HUES48 (cell line): ENCODE measurements around the gene YJU2.
"Not testable (repeated sequence)": the region's sequence is repeated elsewhere in the genome, so short reads cannot be mapped to it uniquely, and the experiment has no call there.

ENCODE experiments used
- H3K27ac ChIP-seq: one replicate; pipeline ENCODE4 v1.7.0; 2013; ENCODE audit warnings: low read depth, low read length, inconsistent platforms
- H3K27me3 ChIP-seq: 2 replicates; pipeline ENCODE4 v1.6.1; 2013; ENCODE audit warnings: mild to moderate bottlenecking, low read length; ENCODE audit not compliant: control insufficient read depth, insufficient read depth
- H3K36me3 ChIP-seq: 2 replicates; pipeline ENCODE4 v1.6.1; 2013; ENCODE audit warnings: low read length; ENCODE audit not compliant: control insufficient read depth, insufficient read depth
- H3K4me1 ChIP-seq: 2 replicates; pipeline ENCODE4 v1.6.1; 2013; ENCODE audit warnings: mild to moderate bottlenecking, low read length; ENCODE audit not compliant: control insufficient read depth, insufficient read depth
- H3K4me3 ChIP-seq: 2 replicates; pipeline ENCODE4 v1.5.1; 2013; ENCODE audit warnings: mild to moderate bottlenecking, low read depth, low read length
- H3K9ac ChIP-seq: 2 replicates; pipeline ENCODE4 v1.6.1; 2013; ENCODE audit warnings: mild to moderate bottlenecking, low read depth, low read length, moderate library complexity
- H3K9me3 ChIP-seq: 2 replicates; pipeline ENCODE4 v1.6.1; 2013; ENCODE audit warnings: low read length; ENCODE audit not compliant: control insufficient read depth, insufficient read depth

The YJU2 gene

DNA sequence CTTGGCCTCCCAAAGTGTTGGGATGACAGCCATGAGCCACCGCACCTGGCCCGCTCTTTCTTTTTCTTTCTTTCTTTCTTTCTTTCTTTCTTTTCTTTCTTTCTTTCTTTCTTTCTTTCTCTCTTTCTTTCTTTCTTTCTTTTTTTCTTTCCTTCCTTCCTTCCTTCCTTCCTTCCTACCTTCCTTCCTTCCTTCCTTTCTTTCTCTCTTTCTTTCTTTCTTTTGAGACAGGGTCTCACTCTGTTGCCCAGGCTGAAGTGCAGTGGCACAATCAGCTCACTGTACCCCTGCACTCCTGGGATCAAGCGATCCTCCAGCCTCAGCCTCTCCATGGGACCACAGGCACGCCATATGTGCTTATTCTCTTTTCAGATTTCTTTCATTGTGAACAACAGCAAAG, 39.3 kb downstream of the YJU2 start:
- peaks cover 14% of the 10 kb centered on the region for H3K27me3 ChIP-seq
- H3K36me3 ChIP-seq, H3K27ac ChIP-seq, H3K9ac ChIP-seq, H3K4me1 ChIP-seq, H3K9me3 ChIP-seq, H3K4me3 ChIP-seq: not testable (repeated sequence)

GRCh38 chr19:4288091-4288777, 41.4 kb downstream of the YJU2 start:
- Histone ChIP-seq H3K9me3 (no peaks in the 10 kb centered on the region), H3K36me3 (no peaks in the 10 kb centered on the region), H3K4me3 (no peak overlapping the region), H3K4me1 (no peaks in the 10 kb centered on the region), H3K27me3 (no peaks in the 10 kb centered on the region), H3K9ac (no peak overlapping the region), H3K27ac (no peak overlapping the region)

- no peaks in the 10 kb centered on the region for H3K4me1 ChIP-seq
- no peaks in the 10 kb centered on the region for H3K36me3 ChIP-seq
- no peak overlapping the region for H3K4me3 ChIP-seq
- H3K9me3 ChIP-seq, result no peaks in the 10 kb centered on the region
- no peaks in the 10 kb centered on the region for H3K27me3 ChIP-seq
- H3K9ac ChIP-seq, result no peak overlapping the region
- no peak overlapping the region for H3K27ac ChIP-seq
These were observed 44.4 kb downstream of the YJU2 start for GRCh38 chr19:4291184-4291732.

GRCh38 chr19:4292515-4292914, 45.6 kb downstream of the YJU2 start:
- Histone ChIP-seq H3K4me3 (no peak overlapping the region), H3K36me3 (no peaks in the 10 kb centered on the region), H3K27me3 (no peaks in the 10 kb centered on the region), H3K27ac (no peak overlapping the region), H3K4me1 (no peaks in the 10 kb centered on the region), H3K9me3 (no peaks in the 10 kb centered on the region), H3K9ac (no peak overlapping the region)

GRCh38 chr19:4294389-4294788, 47.5 kb downstream of the YJU2 start:
- Histone ChIP-seq H3K27ac (no peak overlapping the region), H3K36me3 (no peaks in the 10 kb centered on the region), H3K9ac (no peak overlapping the region), H3K9me3 (no peaks in the 10 kb centered on the region), H3K4me3 (no peak overlapping the region), H3K4me1 (no peaks in the 10 kb centered on the region), H3K27me3 (no peaks in the 10 kb centered on the region)

DNA sequence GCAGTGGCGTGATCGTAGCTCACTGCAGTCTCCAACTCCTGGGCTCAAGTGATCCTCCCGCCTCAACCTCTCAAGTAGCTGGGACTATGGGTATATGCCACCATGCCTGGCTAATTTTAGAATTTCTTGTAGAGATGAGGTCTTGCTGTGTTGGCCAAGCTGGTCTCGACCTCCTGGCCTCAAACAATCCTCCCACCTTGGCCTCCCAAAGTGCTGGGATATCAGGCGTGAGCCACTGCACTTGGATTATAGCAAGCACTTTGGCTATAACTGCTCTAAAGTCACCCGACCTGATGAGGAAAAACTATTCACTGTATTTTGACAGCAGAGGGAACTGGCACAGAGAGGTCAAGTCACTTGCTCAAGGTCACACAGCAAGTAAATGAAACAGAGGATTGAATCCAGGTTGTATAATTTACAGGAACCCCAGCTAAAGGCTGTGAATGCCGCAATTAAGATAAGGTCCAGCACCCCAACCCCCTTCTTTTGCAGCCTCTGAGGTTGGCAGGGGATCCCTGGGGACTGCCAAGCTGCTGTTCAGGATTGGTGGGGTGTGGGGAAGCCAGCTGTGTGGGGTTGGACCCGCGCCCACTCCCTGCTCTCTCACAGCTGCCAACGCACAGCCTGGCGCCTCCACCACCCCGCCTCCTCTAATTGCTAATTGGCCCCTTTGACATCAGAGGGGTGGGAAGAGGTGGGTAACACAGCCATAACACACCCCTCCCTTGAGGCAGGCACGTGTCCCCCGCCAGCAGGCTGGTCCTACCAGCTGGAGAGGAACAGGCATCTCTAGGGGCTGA, 49.3 kb downstream of the YJU2 start:
- no peaks in the 10 kb centered on the region for H3K4me1 ChIP-seq
- H3K27ac ChIP-seq, result no peak overlapping the region
- H3K9ac ChIP-seq, result no peak overlapping the region
- H3K4me3 ChIP-seq, result no peak overlapping the region
- H3K9me3 ChIP-seq, result no peaks in the 10 kb centered on the region
- H3K36me3 ChIP-seq, result no peaks in the 10 kb centered on the region
- no peaks in the 10 kb centered on the region for H3K27me3 ChIP-seq

DNA sequence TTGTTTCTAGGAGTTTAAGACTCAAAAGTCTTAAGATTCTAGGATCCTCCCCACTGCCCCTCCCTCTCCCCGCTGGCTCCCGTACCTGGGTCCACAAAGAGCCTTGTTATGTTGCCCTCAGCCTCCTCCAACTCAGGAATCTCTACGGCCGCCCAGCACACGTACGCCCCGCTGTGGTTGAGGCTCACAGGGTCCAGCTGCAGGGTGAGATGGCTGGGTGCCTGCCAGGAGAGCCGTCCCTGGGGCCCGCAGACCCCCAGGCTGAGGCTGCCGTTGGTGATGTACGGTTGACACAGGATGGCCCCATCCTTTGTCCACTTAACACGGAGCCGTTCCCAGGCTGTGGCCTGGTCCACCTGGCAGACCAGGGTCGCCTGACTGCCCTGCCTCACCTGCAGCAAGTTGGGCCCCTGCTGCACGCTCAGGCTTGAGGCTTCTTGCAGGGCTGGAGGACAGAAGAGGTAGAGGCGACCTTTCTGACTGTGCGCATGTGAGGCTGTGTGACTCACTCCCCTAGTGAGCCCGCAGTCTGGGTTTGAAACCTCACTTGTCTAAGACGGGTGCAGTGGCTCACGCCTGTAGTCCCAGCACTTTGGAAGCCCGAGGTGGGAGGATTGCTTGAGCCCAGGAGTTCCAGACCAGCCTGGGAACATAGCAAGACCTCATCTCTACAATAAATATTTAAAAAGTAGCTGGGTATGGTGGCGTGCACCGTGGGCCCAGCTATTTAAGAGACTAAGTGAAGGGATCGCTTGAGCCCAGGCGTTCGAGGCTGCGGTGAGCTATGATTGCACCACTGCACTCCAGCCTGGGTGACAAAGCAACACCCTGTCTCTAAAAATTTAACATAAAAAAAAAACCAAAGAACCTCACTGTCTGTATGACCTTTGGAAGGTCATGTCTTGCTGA, 51.3 kb downstream of the YJU2 start:
- no peaks in the 10 kb centered on the region for H3K27me3 ChIP-seq
- H3K9me3 ChIP-seq, result no peaks in the 10 kb centered on the region
- H3K27ac ChIP-seq, result no peak overlapping the region
- no peak overlapping the region for H3K4me3 ChIP-seq
- no peaks in the 10 kb centered on the region for H3K4me1 ChIP-seq
- no peaks in the 10 kb centered on the region for H3K36me3 ChIP-seq
- no peak overlapping the region for H3K9ac ChIP-seq

DNA sequence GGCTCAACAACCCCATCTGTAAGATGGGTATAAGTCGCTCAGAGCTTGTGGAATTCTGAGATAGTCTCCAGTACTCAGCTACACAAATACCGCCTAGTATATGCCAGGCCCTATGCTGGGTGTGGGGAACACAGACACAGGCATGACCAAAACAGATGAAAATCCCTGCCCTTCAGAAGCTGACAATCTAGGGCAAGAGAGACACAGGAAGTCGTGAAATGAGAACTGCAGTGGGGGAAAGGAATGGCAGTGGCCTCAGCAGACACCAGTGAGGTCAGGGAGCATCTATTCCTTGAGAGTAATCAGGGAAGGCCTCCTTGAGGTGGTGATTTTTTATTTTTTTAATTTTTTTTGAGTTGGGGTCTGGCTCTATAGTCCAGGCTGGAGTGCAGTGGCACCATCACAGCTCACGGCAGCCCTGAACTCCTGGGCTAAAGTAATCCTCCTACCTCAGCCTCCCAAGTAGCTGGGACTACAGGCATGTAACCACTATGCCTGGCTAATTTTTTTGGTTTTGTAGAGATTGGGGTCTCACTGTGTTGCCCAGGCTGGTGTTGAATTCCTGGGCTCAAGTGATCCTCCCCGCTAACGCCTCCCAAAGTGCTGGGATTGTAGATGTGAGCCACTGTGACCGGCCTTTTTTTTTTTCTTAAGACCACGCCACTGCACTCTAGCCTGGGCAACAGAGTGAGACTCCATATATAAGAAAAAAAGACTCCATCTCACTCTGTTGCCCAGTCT, 52.1 kb downstream of the YJU2 start:
- Histone ChIP-seq H3K4me3 (no peak overlapping the region), H3K9ac (no peak overlapping the region), H3K36me3 (no peaks in the 10 kb centered on the region), H3K9me3 (no peaks in the 10 kb centered on the region), H3K27ac (no peak overlapping the region), H3K4me1 (peaks cover 1% of the 10 kb centered on the region; the same call in 1 of the 2 replicates), H3K27me3 (no peaks in the 10 kb centered on the region)

DNA sequence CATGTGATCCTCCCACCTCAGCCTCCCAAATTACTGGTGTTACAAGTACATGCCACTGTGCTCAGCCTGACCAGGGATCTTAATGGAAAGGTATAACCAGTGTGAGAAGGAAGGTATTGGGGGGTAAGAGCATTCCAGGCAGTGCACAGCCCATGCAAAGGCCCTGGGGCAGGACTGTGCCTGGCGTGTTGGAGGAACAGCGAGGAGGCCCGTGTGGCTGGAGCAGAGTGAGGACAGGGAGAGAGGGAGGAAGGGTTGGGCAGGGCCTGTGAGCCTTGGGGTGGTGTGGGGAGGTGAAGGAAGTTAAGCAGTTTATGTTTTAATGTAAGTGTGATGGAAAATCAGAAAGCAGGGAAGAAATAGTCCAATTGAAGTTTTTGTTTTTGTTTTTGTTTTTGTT, 53.7 kb downstream of the YJU2 start:
- Histone ChIP-seq H3K27me3 (no peaks in the 10 kb centered on the region), H3K9ac (no peak overlapping the region), H3K4me3 (no peak overlapping the region), H3K4me1 (peaks cover 5% of the 10 kb centered on the region; the same call in 1 of the 2 replicates), H3K36me3 (no peaks in the 10 kb centered on the region), H3K9me3 (no peaks in the 10 kb centered on the region), H3K27ac (no peak overlapping the region)

DNA sequence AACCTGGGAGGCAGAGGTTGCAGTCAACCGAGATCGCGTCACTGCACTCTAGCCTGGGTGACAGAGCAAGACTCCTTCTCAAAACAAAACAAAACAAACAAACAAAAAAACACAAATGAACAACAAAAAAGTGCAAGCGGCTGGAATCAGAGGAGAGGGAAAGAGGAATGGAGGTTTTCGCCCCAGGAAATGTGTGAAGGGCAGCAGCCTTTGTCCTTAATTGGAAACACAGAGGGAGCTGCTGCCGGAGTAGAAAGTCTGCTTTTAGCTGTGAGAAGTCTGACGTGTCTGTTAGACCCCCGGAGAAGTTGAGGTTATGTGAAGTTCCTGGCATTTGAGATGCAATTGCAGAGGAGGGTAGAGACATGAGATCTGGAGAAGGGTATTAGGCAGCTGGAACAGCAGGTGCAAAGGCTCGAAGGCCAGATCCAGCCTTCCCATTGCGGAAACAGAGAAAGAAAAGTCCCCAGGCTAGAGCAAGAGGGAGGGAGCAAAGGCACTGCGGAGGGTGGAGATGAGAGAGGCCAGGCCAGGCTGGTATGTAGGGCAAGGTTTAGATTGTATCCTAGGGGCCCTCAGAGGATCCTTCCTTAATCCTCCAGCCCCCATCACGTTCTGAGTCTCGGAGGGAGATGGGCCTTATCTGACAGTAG, 54.8 kb downstream of the YJU2 start:
- Histone ChIP-seq H3K9me3 (no peaks in the 10 kb centered on the region), H3K36me3 (peaks cover 7% of the 10 kb centered on the region), H3K4me3 (no peak overlapping the region), H3K27me3 (no peaks in the 10 kb centered on the region), H3K9ac (no peak overlapping the region), H3K27ac (peak overlapping the region; percentile 22), H3K4me1 (peaks cover 5% of the 10 kb centered on the region; the same call in 1 of the 2 replicates)
